Astrocyte (in vitro differentiated cells and primary cell): ENCODE results near the gene RIT2. TPM values are rescaled to one million over a fixed set of nuclear protein-coding genes. Genes with fewer than 3 reads are reported as not detected.

Experiments used
- DNase-seq: peaks from one replicate; pipeline ENCODE4 v3.0.0-alpha.2; 2010; ENCODE audit warnings: low read depth
- FAIRE-seq: peaks from 2 replicates; lab custom pipeline; 2011; peaks lifted over from hg19 to GRCh38; lab: Jason Lieb, UNC
- H2AFZ ChIP-seq: 2 replicates; pipeline ENCODE4 v1.6.0; 2012; ENCODE audit warnings: low read depth, low read length, inconsistent platforms
- H3K27ac ChIP-seq: 2 replicates; pipeline ENCODE4 v1.5.1; 2011; ENCODE audit warnings: low read depth, low read length, inconsistent platforms
- H3K27me3 ChIP-seq: 2 replicates; pipeline ENCODE4 v1.6.0; 2011; ENCODE audit warnings: low read length, inconsistent platforms; ENCODE audit not compliant: insufficient read depth
- H3K36me3 ChIP-seq: 2 replicates; pipeline ENCODE4 v1.5.1; 2011; ENCODE audit warnings: low read length, inconsistent platforms; ENCODE audit not compliant: insufficient read depth
- H3K4me1 ChIP-seq: 2 replicates; pipeline ENCODE4 v1.5.1; 2011; ENCODE audit warnings: low read length, inconsistent platforms; ENCODE audit not compliant: insufficient read depth
- H3K4me2 ChIP-seq: 2 replicates; pipeline ENCODE4 v1.6.0; 2012; ENCODE audit warnings: low read length, inconsistent platforms
- H3K4me3 ChIP-seq: 2 replicates; pipeline ENCODE4 v1.5.1; 2011; ENCODE audit warnings: low read depth, mild to moderate bottlenecking, low read length, inconsistent platforms; ENCODE audit not compliant: insufficient read depth
- H3K79me2 ChIP-seq: 2 replicates; pipeline ENCODE4 v1.6.0; 2012; ENCODE audit warnings: mild to moderate bottlenecking, low read length, inconsistent platforms; ENCODE audit not compliant: insufficient read depth
- H3K9ac ChIP-seq: 2 replicates; pipeline ENCODE4 v1.6.0; 2012; ENCODE audit warnings: mild to moderate bottlenecking, low read length, inconsistent platforms
- H3K9me3 ChIP-seq: 2 replicates; pipeline ENCODE4 v1.5.1; 2012; ENCODE audit warnings: low read depth, mild to moderate bottlenecking, low read length, inconsistent platforms; ENCODE audit not compliant: insufficient read depth
- H4K20me1 ChIP-seq: 2 replicates; pipeline ENCODE4 v1.6.0; 2012; ENCODE audit warnings: low read length, inconsistent platforms; ENCODE audit not compliant: insufficient read depth
- H3K27ac Mint-ChIP-seq: one replicate; pipeline ENCODE4 v1.8.0; 2021; ENCODE audit warnings: mild to moderate bottlenecking, mixed read lengths; ENCODE audit not compliant: unreplicated experiment
- H3K27me3 Mint-ChIP-seq: one replicate; pipeline ENCODE4 v1.8.0; 2021; ENCODE audit warnings: low read depth, mixed read lengths; ENCODE audit not compliant: unreplicated experiment
- H3K36me3 Mint-ChIP-seq: one replicate; pipeline ENCODE4 v1.8.0; 2021; ENCODE audit warnings: low read depth, mixed read lengths; ENCODE audit not compliant: unreplicated experiment
- H3K4me1 Mint-ChIP-seq: one replicate; pipeline ENCODE4 v1.8.0; 2021; ENCODE audit warnings: low read depth, mixed read lengths; ENCODE audit not compliant: unreplicated experiment
- H3K4me3 Mint-ChIP-seq: one replicate; pipeline ENCODE4 v1.8.0; 2021; ENCODE audit warnings: mild to moderate bottlenecking, moderate library complexity, mixed read lengths; ENCODE audit not compliant: unreplicated experiment
- H3K9me3 Mint-ChIP-seq: one replicate; pipeline ENCODE4 v1.8.0; 2021; ENCODE audit warnings: mild to moderate bottlenecking, mixed read lengths; ENCODE audit not compliant: unreplicated experiment
- EZH2 ChIP-seq: IDR thresholded peaks from 2 replicates; pipeline ENCODE4 v1.6.1; 2012; ENCODE audit warnings: mild to moderate bottlenecking, low read length, inconsistent platforms; ENCODE audit not compliant: insufficient read depth
- total RNA-seq: library from RNA; stranded (reverse); gene quantifications from 2 replicates; pipeline ENCODE4 v1.2.1, GENCODE V29; 2021
- TF ChIP-seq, protein P1 (sequence below): IDR thresholded peaks from 2 replicates; pipeline ENCODE4 v1.5.1; 2011; ENCODE audit warnings: low read depth, mild to moderate bottlenecking, inconsistent platforms, low read length, moderate library complexity; ENCODE audit not compliant: insufficient read depth

RIT2 gene
- total RNA-seq, 1 donor from 2014 or later: not detected

- Histone ChIP-seq H3K4me3 (no peak overlapping the region), H3K36me3 (no peaks in the 10 kb centered on the region), H2AFZ (no peak overlapping the region), H3K9me3 (no peaks in the 10 kb centered on the region), H3K79me2 (no peaks in the 10 kb centered on the region), H3K4me1 (peaks cover 11% of the 10 kb centered on the region), H4K20me1 (no peaks in the 10 kb centered on the region), H3K27me3 (no peaks in the 10 kb centered on the region), H3K27ac (no peak overlapping the region), H3K9ac (no peak overlapping the region), H3K4me2 (no peak overlapping the region)
- FAIRE-seq (no peak), DNase-seq (no peak)
- H3K27ac Mint-ChIP-seq: no peak overlapping the region
- peaks cover 4% of the 10 kb centered on the region for H3K4me1 Mint-ChIP-seq
- no peaks in the 10 kb centered on the region for H3K27me3 Mint-ChIP-seq
- H3K36me3 Mint-ChIP-seq: no peaks in the 10 kb centered on the region
- no peak overlapping the region for H3K4me3 Mint-ChIP-seq
- no peak for TF ChIP-seq EZH2
- TF ChIP-seq, protein P1, sequence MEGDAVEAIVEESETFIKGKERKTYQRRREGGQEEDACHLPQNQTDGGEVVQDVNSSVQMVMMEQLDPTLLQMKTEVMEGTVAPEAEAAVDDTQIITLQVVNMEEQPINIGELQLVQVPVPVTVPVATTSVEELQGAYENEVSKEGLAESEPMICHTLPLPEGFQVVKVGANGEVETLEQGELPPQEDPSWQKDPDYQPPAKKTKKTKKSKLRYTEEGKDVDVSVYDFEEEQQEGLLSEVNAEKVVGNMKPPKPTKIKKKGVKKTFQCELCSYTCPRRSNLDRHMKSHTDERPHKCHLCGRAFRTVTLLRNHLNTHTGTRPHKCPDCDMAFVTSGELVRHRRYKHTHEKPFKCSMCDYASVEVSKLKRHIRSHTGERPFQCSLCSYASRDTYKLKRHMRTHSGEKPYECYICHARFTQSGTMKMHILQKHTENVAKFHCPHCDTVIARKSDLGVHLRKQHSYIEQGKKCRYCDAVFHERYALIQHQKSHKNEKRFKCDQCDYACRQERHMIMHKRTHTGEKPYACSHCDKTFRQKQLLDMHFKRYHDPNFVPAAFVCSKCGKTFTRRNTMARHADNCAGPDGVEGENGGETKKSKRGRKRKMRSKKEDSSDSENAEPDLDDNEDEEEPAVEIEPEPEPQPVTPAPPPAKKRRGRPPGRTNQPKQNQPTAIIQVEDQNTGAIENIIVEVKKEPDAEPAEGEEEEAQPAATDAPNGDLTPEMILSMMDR: no peak
- no peaks in the 10 kb centered on the region for H3K9me3 Mint-ChIP-seq
Observed at GRCh38 chr18:43155842-43156241, 40.4 kb upstream of the RIT2 start.

DNA sequence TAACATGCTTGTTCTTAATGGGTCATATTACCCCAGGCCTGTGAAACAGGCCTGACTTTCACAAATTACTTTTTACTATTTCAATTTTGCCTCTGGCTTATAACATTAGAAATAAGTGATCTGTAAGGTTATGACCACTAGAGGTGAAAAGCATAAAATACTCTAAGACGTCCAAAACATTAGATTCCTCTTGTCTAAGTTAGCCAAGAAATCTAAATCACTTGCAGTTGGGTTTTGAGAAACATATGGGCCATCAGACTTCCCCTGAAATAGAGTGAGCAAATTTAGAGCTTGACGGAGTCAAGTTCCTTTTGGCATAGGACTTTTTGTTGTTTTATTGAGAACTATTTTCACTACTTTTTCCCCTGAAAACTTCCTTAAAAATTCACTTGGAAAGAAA is 32.7 kb upstream of the RIT2 start:
- no peaks in the 10 kb centered on the region for H3K36me3 ChIP-seq
- H4K20me1 ChIP-seq: no peaks in the 10 kb centered on the region
- no peaks in the 10 kb centered on the region for H3K4me1 ChIP-seq
- FAIRE-seq (no peak), DNase-seq (no peak)
- H3K4me1 Mint-ChIP-seq: no peaks in the 10 kb centered on the region
- TF ChIP-seq, protein P1: no peak
- no peak for TF ChIP-seq EZH2
- no peaks in the 10 kb centered on the region for H3K9me3 ChIP-seq
- no peak overlapping the region for H2AFZ ChIP-seq
- no peak overlapping the region for H3K4me2 ChIP-seq
- H3K27me3 Mint-ChIP-seq: no peaks in the 10 kb centered on the region
- H3K9ac ChIP-seq: no peak overlapping the region
- no peaks in the 10 kb centered on the region for H3K36me3 Mint-ChIP-seq
- H3K27ac ChIP-seq: no peak overlapping the region
- no peaks in the 10 kb centered on the region for H3K27me3 ChIP-seq
- no peaks in the 10 kb centered on the region for H3K9me3 Mint-ChIP-seq
- no peak overlapping the region for H3K4me3 Mint-ChIP-seq
- no peaks in the 10 kb centered on the region for H3K79me2 ChIP-seq
- H3K27ac Mint-ChIP-seq: no peak overlapping the region
- no peak overlapping the region for H3K4me3 ChIP-seq

DNA sequence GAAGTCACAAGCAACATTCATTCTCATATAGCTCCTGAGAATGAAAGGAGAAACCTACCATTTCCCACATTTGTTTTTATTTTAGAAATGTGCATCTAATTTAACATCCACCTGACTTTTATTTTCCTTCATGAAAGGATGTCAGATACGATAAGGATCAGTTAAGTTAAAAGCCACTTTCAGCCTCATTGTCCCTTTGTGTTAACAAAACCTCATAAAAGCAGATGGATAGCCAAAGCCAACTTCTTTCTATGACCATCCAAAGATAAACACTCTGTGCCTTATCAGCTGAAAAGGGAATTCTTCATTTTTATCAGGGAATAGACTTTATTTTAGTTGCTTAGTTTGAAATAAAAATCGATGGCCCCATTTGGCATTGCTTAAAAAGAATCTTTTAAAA is 25.7 kb upstream of the RIT2 start:
- TF ChIP-seq EZH2: no peak
- TF ChIP-seq, protein P1: no peak
- Mint-ChIP-seq H3K4me1 (no peaks in the 10 kb centered on the region), H3K27me3 (no peaks in the 10 kb centered on the region), H3K27ac (no peak overlapping the region), H3K9me3 (peaks cover 1% of the 10 kb centered on the region), H3K4me3 (no peak overlapping the region), H3K36me3 (no peaks in the 10 kb centered on the region)
- H3K36me3 ChIP-seq: no peaks in the 10 kb centered on the region
- DNase-seq (no peak), FAIRE-seq (no peak)
- H3K4me3 ChIP-seq: no peak overlapping the region
- no peak overlapping the region for H3K9ac ChIP-seq
- H3K4me2 ChIP-seq: no peak overlapping the region
- no peaks in the 10 kb centered on the region for H3K4me1 ChIP-seq
- no peak overlapping the region for H2AFZ ChIP-seq
- no peaks in the 10 kb centered on the region for H3K27me3 ChIP-seq
- no peaks in the 10 kb centered on the region for H4K20me1 ChIP-seq
- no peak overlapping the region for H3K27ac ChIP-seq
- no peaks in the 10 kb centered on the region for H3K9me3 ChIP-seq
- no peaks in the 10 kb centered on the region for H3K79me2 ChIP-seq
